ENCODE data around the gene HIGD1A. TPM values are rescaled to one million over a fixed set of nuclear protein-coding genes. Genes with fewer than 3 reads are reported as not detected.

The HIGD1A gene
- total RNA-seq, 1 experiment from 2014 or later: 112 TPM

- Histone ChIP-seq H3K9me3 (no peaks in the 10 kb centered on the region), H3K36me3 (ENCODE audit: control insufficient read depth, insufficient read depth, low read length) (no peaks in the 10 kb centered on the region), H3K4me3 (ENCODE audit: low read depth, low read length) (no peak overlapping the region), H3K4me1 (no peaks in the 10 kb centered on the region), H3K27me3 (replicated peaks; ENCODE audit: control insufficient read depth, insufficient read depth, low read length) (no peaks in the 10 kb centered on the region)
- H3K9me3 Mint-ChIP-seq (ENCODE audit: unreplicated experiment): no peaks in the 10 kb centered on the region
- H3K27ac Mint-ChIP-seq (ENCODE audit: unreplicated experiment): no peak overlapping the region
- CTCF ChIA-PET: no interaction called here
- H3K27me3 Mint-ChIP-seq (ENCODE audit: insufficient read depth, unreplicated experiment): no peaks in the 10 kb centered on the region
- H3K36me3 Mint-ChIP-seq (ENCODE audit: insufficient read depth, unreplicated experiment): no peaks in the 10 kb centered on the region
- H3K4me3 Mint-ChIP-seq (ENCODE audit: unreplicated experiment): no peak overlapping the region
- no TSS peak for BruUV-seq (replicated peaks)
- POLR2A ChIA-PET: no interaction called here
- DNase-seq: no peak
- intact Hi-C loops (cut with micrococcal nuclease; ENCODE audit: unreplicated experiment): loop anchor here (5.0 kb wide), 1 partner anchor 169 kb away; no protein-coding TSS in a partner anchor
- no peak for TF ChIP-seq CTCF (IDR thresholded peaks at IDR 0.05; ENCODE audit: insufficient read depth in 1 of 2, low read depth in 1 of 2, low read length in 1 of 2, severe bottlenecking in 1 of 2, unreplicated experiment in 1 of 2)
- no peaks in the 10 kb centered on the region for H3K4me1 Mint-ChIP-seq (ENCODE audit: low read depth, unreplicated experiment)
Measured at GRCh38 chr3:42741796-42742195, 62.5 kb downstream of the HIGD1A start.

- no peak overlapping the region for H3K4me3 Mint-ChIP-seq (ENCODE audit: unreplicated experiment)
- intact Hi-C loops (cut with micrococcal nuclease; ENCODE audit: unreplicated experiment): loop anchor here (5.0 kb wide), 1 partner anchor 167 kb away; no protein-coding TSS in a partner anchor
- TF ChIP-seq CTCF (IDR thresholded peaks at IDR 0.05; ENCODE audit: insufficient read depth in 1 of 2, low read depth in 1 of 2, low read length in 1 of 2, severe bottlenecking in 1 of 2, unreplicated experiment in 1 of 2): no peak
- no peaks in the 10 kb centered on the region for H3K27me3 Mint-ChIP-seq (ENCODE audit: insufficient read depth, unreplicated experiment)
- H3K9me3 ChIP-seq: no peaks in the 10 kb centered on the region
- H3K4me3 ChIP-seq (ENCODE audit: low read depth, low read length): no peak overlapping the region
- H3K36me3 ChIP-seq (ENCODE audit: control insufficient read depth, insufficient read depth, low read length): no peaks in the 10 kb centered on the region
- no peak overlapping the region for H3K27ac Mint-ChIP-seq (ENCODE audit: unreplicated experiment)
- CTCF ChIA-PET: no interaction called here
- no peaks in the 10 kb centered on the region for H3K36me3 Mint-ChIP-seq (ENCODE audit: insufficient read depth, unreplicated experiment)
- POLR2A ChIA-PET: no interaction called here
- H3K4me1 ChIP-seq: no peaks in the 10 kb centered on the region
- DNase-seq: no peak
- no peaks in the 10 kb centered on the region for H3K27me3 ChIP-seq (replicated peaks; ENCODE audit: control insufficient read depth, insufficient read depth, low read length)
- no TSS peak for BruUV-seq (replicated peaks)
- no peaks in the 10 kb centered on the region for H3K4me1 Mint-ChIP-seq (ENCODE audit: low read depth, unreplicated experiment)
- no peaks in the 10 kb centered on the region for H3K9me3 Mint-ChIP-seq (ENCODE audit: unreplicated experiment)
Measured at GRCh38 chr3:42739401-42740158, 64.7 kb downstream of the HIGD1A start.

- Mint-ChIP-seq H3K27me3 (ENCODE audit: insufficient read depth, unreplicated experiment) (no peaks in the 10 kb centered on the region), H3K36me3 (ENCODE audit: insufficient read depth, unreplicated experiment) (no peaks in the 10 kb centered on the region), H3K4me1 (ENCODE audit: low read depth, unreplicated experiment) (no peaks in the 10 kb centered on the region), H3K4me3 (ENCODE audit: unreplicated experiment) (no peak overlapping the region), H3K27ac (ENCODE audit: unreplicated experiment) (no peak overlapping the region), H3K9me3 (ENCODE audit: unreplicated experiment) (no peaks in the 10 kb centered on the region)
- POLR2A ChIA-PET: no interaction called here
- H3K4me1 ChIP-seq: no peaks in the 10 kb centered on the region
- CTCF ChIA-PET: no interaction called here
- TF ChIP-seq CTCF (IDR thresholded peaks at IDR 0.05; ENCODE audit: insufficient read depth in 1 of 2, low read depth in 1 of 2, low read length in 1 of 2, severe bottlenecking in 1 of 2, unreplicated experiment in 1 of 2): no peak
- H3K27me3 ChIP-seq (replicated peaks; ENCODE audit: control insufficient read depth, insufficient read depth, low read length): no peaks in the 10 kb centered on the region
- H3K9me3 ChIP-seq: no peaks in the 10 kb centered on the region
- intact Hi-C loops (cut with micrococcal nuclease; ENCODE audit: unreplicated experiment): no loop called here
- DNase-seq: no peak
- no peaks in the 10 kb centered on the region for H3K36me3 ChIP-seq (ENCODE audit: control insufficient read depth, insufficient read depth, low read length)
- no TSS peak for BruUV-seq (replicated peaks)
- no peak overlapping the region for H3K4me3 ChIP-seq (ENCODE audit: low read depth, low read length)
Measured at GRCh38 chr3:42736531-42736930, 67.8 kb downstream of the HIGD1A start.

Data from Caco-2 (cell line).